RWPE1 (cell line): ENCODE data around the gene SLC6A19.

Experiments
- CTCF ChIA-PET: fragments of 350-600 bp; sonication (Branson Sonifier 250); formaldehyde crosslinking; extraction: SDS; loops from one replicate; lab custom pipeline; 2021; lab: Yijun Ruan, JAX
- POLR2A ChIA-PET: fragments of 400-600 bp; formaldehyde crosslinking; extraction: SDS; loops from one replicate; lab custom pipeline; 2020; ENCODE audit warnings: antibody characterized with exemption; ENCODE audit not compliant: low non-redundant PET; lab: Yijun Ruan, JAX
- DNase-seq: peaks from one replicate; pipeline ENCODE4 v3.0.0; 2012; ENCODE audit warnings: low spot score
- H3K27ac ChIP-seq: fragments of 450-650 bp; 2 replicates; pipeline ENCODE4 v1.5.1; 2017
- CTCF ChIP-seq: fragments of 450-650 bp; conservative IDR thresholded peaks from 2 replicates; pipeline ENCODE4 v1.5.1; 2017; ENCODE audit warnings: low read depth, mild to moderate bottlenecking

SLC6A19 gene

DNA sequence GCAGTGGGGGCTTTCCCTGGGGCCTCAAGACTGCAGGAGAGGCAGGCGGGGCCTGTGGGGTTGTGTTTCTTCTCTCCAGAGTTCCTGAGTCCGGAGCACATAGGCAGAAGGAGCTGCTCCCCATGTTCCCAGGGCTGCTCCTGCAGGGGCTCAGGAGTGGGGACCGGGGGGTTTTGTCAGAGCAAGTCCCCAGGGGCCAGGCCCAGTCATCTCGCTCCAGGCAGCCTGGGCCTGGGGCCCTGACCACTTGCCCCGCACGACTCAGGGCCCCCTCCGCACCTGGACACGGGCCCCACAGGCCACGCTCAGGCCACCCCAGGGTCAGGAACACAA is 22.0 kb upstream of the SLC6A19 start:
- ChIA-PET POLR2A (no interaction called here), CTCF (no interaction called here)
- no peak for DNase-seq
- no peak overlapping the region for H3K27ac ChIP-seq
- no peak for TF ChIP-seq CTCF

- no peak overlapping the region for H3K27ac ChIP-seq
- DNase-seq = no peak
- ChIA-PET POLR2A (no interaction called here), CTCF (no interaction called here)
- TF ChIP-seq CTCF = no peak
Measured at GRCh38 chr5:1180096-1180495, 21.3 kb upstream of the SLC6A19 start.

GRCh38 chr5:1180841-1181271 is 20.5 kb upstream of the SLC6A19 start:
- H3K27ac ChIP-seq = no peak overlapping the region
- no peak for DNase-seq
- POLR2A ChIA-PET = no interaction called here
- CTCF ChIA-PET = no interaction called here
- no peak for TF ChIP-seq CTCF

DNA sequence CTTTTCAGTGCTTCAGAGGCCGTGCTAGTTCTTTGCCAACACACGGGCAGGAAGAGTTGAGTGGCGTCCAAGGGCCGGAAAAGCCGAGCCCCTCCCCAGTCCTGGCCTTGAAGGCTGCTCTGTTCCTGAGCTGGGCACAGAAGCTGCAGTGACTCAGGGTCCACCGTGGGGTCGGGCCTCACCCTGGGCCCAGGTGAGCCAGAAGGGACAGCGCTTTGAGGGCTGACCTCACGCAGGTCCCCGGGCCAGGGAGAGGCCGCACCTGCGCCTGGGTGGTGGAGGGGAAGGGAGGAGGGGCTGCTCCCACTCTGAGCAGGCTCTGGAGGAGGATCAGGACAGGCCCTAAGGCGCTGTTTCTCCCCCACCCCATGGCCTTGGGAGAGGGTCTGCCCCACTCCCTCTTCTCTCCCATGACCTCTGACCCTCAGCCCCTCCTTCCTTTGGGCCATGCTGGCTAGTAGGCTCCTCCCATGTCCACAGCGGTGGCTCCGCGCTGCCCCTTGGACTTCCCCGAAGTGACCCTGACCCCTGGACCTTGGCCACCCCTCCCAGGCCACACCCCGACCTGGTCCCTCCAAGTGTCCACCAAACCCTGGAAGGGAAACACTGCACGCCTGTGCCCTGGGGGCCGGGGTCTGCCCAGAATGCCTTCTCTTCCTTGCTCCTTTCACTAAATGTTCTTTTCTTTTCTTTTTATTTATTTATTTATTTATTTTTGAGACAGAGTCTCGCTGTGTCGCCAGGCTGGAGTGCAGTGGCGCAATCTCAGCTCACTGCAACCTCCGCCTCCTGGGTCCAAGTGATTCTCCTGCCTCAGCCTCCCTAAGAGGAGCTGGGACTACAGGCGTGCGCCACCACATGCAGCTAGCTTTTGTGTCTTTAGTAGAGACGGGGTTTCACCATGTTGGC is 19.7 kb upstream of the SLC6A19 start:
- no peak overlapping the region for H3K27ac ChIP-seq
- ChIA-PET CTCF (no interaction called here), POLR2A (no interaction called here)
- TF ChIP-seq CTCF = no peak
- no peak for DNase-seq

GRCh38 chr5:1182360-1182632 is 19.1 kb upstream of the SLC6A19 start:
- ChIA-PET POLR2A (no interaction called here), CTCF (no interaction called here)
- TF ChIP-seq CTCF = no peak
- no peak for DNase-seq
- H3K27ac ChIP-seq = no peak overlapping the region

DNA sequence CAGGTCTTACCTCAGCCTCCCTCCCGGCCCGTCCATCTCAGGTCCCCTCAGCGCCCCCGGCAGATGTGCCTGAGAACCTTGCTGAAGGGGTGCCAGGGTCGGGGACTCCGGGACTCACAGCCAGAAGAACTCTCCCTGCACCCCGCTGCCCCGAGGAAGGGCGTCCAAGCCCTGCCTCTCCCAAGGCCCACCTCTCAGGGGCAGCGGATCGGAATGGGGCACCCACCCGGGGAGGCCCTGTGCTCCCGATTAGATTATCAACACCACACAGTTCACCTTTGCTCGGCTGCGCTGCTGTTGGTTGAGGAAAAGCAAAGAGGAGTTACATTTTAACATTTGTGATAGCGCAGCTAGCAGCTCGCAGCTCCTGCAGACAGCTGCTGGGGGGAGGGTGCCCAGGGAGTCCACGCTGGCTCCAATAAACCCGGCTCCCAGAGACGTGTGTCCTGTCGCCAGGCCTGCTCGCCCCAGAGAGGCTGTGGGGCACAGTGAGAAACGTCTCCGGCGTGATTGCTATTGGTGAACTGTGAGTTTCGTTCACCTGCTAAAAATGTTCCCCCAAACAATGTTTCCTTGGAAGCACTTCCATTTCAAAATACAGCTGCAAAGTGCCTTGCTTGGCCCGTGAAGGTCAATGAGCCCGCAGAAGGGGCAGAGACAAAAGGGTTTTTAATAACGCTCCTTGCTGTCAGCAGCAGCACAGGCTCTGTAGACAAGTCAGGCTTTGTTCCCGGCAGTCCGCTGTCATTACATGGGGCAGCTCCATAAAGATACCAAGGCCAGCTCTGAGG is 18.6 kb upstream of the SLC6A19 start:
- no peak for TF ChIP-seq CTCF
- POLR2A ChIA-PET = no interaction called here
- no peak overlapping the region for H3K27ac ChIP-seq
- CTCF ChIA-PET = interaction anchor here (0.8 kb wide), 1 partner anchor 8 kb away, joined by 4 read pairs; no protein-coding TSS in a partner anchor
- DNase-seq = no peak
